Stomach (tissue), 4 donors: ENCODE measurements around the gene GNG4.

Source experiments
- EP300 ChIP-seq: sonication (generic); formaldehyde crosslinking; IDR thresholded peaks from one replicate; pipeline ENCODE4 v1.6.1; 2017; ENCODE audit warnings: antibody characterized with exemption
- POLR2A ChIP-seq, 4 donors: fragments of 450-650 bp; IDR thresholded peaks; one replicate each; pipeline ENCODE4 v1.6.1; 2016; ENCODE audit warnings: antibody characterized with exemption in 4 of 4, control low read depth in 2 of 4, mild to moderate bottlenecking in 1 of 4, moderate library complexity in 1 of 4
- POLR2AphosphoS5 ChIP-seq, 3 donors: sonication (generic); formaldehyde crosslinking; IDR thresholded peaks; one replicate each; pipeline ENCODE4 v1.6.1; 2016; ENCODE audit warnings: antibody characterized with exemption in 3 of 3
- TF ChIP-seq, protein P1 (sequence below), 7 experiments: fragments of 450-650 bp in 4 of 7; fragments of 200-600 bp in 3 of 7; sonication (generic) in 3 of 7; IDR thresholded peaks; one replicate each; pipeline ENCODE4 v1.5.1; 2016 to 2019; ENCODE audit warnings: antibody characterized with exemption in 7 of 7, control low read depth in 2 of 7, mild to moderate bottlenecking in 1 of 7

DNA sequence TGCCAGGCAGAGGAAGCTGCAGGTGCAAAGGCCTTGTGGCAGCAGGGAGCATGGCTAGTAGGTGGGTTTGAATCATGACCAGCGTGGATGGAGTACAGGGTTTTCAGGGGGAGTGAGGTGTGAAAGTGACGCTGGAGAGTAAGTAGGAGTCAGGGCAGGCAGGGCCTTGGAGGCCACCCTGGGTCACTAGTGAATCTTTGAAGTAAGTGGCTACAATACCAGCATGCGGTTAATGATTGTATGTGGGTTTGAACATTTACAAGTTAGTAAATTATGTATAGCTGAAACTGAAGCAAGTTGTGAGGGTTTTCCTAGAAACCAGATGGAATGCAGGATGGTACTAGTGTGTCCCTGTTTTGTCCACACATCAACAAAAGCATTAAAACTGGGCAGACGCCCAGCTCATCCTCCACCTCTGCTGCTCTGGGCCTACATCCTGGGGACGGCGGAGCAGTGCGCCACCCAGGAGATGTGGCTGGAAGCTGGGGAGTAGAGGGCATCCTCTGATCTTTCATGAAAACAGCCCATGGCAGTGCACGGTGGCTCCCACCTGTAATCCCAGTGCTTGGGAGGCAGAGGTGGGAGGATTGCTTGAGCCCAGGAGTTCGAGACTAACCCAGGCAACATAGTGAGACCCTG lies 104.2 kb downstream of the GNG4 start:
- TF ChIP-seq POLR2A (IDR thresholded peaks at IDR 0.05) (no peak), POLR2AphosphoS5 (IDR thresholded peaks at IDR 0.05) (no peak), EP300 (no peak)
- TF ChIP-seq, protein P1, sequence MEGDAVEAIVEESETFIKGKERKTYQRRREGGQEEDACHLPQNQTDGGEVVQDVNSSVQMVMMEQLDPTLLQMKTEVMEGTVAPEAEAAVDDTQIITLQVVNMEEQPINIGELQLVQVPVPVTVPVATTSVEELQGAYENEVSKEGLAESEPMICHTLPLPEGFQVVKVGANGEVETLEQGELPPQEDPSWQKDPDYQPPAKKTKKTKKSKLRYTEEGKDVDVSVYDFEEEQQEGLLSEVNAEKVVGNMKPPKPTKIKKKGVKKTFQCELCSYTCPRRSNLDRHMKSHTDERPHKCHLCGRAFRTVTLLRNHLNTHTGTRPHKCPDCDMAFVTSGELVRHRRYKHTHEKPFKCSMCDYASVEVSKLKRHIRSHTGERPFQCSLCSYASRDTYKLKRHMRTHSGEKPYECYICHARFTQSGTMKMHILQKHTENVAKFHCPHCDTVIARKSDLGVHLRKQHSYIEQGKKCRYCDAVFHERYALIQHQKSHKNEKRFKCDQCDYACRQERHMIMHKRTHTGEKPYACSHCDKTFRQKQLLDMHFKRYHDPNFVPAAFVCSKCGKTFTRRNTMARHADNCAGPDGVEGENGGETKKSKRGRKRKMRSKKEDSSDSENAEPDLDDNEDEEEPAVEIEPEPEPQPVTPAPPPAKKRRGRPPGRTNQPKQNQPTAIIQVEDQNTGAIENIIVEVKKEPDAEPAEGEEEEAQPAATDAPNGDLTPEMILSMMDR (IDR thresholded peaks at IDR 0.05), result no peak
